Activated naive CD8-positive, alpha-beta T cell (primary cell): ENCODE measurements around the gene ARHGAP4.

Experiments used
- H3K27ac Mint-ChIP-seq: one replicate; pipeline ENCODE4 v1.8.0; 2021; ENCODE audit warnings: mixed read lengths
- H3K27me3 Mint-ChIP-seq: one replicate; pipeline ENCODE4 v1.8.0; 2021; ENCODE audit warnings: mixed read lengths
- H3K36me3 Mint-ChIP-seq: one replicate; pipeline ENCODE4 v1.8.0; 2021; ENCODE audit warnings: mixed read lengths
- H3K4me1 Mint-ChIP-seq: one replicate; pipeline ENCODE4 v1.8.0; 2021; ENCODE audit warnings: low read depth, mixed read lengths
- H3K4me3 Mint-ChIP-seq: one replicate; pipeline ENCODE4 v1.8.0; 2021; ENCODE audit warnings: mild to moderate bottlenecking, mixed read lengths
- H3K9me3 Mint-ChIP-seq: one replicate; pipeline ENCODE4 v1.8.0; 2021; ENCODE audit warnings: low read depth, mixed read lengths

The ARHGAP4 gene

DNA sequence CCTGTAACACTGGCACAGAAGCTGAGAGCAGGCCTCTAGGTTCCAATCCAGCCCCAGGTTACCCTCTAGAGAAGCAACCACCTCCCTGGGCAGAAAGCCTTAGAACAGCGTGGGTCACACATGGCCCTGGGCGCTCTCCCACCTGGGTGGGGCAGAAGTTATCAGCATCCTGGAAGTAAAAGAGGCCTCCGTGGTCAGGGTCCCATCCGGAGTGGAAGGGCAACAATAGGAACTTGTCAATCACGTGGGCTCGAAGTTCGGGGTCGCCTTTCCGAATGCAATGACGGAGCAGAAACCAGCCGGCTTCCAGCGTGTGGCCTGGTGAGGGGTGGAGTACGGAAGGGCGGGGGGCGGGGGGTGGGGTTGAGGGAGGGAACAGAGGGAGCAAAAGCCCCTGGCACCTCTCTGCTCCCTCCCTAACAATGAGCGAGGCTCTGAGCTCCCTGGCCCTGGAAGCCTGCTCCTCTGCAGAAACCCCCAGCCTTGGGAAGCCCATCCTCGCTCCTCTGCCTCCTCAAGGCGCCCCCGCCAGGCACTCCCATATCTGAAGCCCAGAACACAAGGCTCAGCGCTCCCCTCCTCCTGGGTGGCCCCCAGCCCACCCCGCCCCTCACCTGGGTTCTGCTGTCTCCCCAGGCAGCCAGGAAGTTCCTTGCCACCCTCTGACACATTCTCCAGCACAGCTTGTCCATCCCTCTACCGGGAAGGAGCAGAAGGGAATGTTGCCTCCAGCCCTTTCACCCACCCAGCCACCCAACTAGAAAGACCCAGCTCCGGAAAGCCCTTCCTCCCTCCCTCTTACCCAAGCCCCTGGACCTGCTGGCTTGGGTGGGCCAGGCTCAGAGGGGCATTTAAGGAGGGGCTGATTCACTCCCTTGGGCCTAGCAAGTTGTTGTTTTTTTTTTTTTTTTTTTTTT is 15.5 kb upstream of the ARHGAP4 start:
- Mint-ChIP-seq H3K27me3 (no peaks in the 10 kb centered on the region), H3K4me1 (peaks cover 18% of the 10 kb centered on the region)

DNA sequence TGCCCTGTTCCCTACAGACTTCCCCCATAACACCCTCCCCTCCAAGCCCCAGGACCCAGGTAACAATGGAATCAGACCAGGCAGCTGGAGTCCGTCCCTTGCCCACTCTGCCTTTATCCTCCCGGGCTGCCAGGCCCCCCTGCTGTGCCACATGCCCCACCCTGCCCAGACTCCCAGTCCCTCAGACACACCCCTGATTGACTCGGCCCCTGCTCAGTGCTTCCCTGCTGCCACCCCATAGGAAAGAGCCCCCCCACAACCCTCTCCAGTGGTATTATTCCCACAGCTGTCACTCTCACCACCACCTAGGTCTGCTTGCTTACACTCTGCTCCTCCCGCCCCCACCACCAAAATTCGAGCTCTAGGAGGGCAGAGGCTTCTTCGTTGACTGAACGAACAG is 13.5 kb upstream of the ARHGAP4 start:
- H3K4me3 Mint-ChIP-seq, result no peak overlapping the region
- H3K4me1 Mint-ChIP-seq, result peaks cover 24% of the 10 kb centered on the region
- no peaks in the 10 kb centered on the region for H3K9me3 Mint-ChIP-seq
- no peak overlapping the region for H3K27ac Mint-ChIP-seq
- no peaks in the 10 kb centered on the region for H3K27me3 Mint-ChIP-seq
- no peaks in the 10 kb centered on the region for H3K36me3 Mint-ChIP-seq

More for the DNA sequence above, 15.5 kb upstream of the ARHGAP4 start:
- H3K36me3 Mint-ChIP-seq, result no peaks in the 10 kb centered on the region
- H3K4me3 Mint-ChIP-seq, result peak overlapping the region; percentile 74
- peak overlapping the region; percentile 89 for H3K27ac Mint-ChIP-seq
- H3K9me3 Mint-ChIP-seq, result no peaks in the 10 kb centered on the region

DNA sequence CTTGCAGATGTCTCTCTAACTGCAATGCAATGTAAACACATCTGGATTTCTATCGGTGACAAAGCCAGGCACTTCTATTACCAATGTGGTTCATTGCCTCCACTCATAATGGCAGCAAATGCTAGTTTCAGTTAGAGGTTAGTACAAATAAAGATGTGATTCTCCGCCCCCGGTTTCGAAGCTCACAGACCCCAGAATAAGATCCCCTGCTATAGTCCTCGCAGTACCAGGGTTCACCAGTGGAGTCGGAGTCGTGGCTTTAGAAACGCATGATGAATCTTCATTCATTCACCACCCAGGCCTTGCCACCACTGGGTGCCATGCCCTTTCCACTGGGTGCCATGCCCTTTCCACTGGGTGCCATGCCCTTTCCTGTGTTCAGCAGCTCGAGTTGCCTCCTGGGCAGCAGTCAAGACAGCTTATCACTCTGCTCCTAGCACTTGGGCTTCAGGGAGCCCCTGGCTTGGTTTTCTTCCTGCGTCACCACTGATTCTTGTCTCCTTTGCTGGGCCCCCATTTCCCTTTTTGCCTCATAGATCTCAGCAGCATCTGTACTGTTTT is 12.2 kb upstream of the ARHGAP4 start:
- Mint-ChIP-seq H3K4me1 (peaks cover 23% of the 10 kb centered on the region), H3K27me3 (no peaks in the 10 kb centered on the region), H3K9me3 (no peaks in the 10 kb centered on the region), H3K36me3 (no peaks in the 10 kb centered on the region), H3K4me3 (peak overlapping the region; percentile 35), H3K27ac (peak overlapping the region; percentile 6)

DNA sequence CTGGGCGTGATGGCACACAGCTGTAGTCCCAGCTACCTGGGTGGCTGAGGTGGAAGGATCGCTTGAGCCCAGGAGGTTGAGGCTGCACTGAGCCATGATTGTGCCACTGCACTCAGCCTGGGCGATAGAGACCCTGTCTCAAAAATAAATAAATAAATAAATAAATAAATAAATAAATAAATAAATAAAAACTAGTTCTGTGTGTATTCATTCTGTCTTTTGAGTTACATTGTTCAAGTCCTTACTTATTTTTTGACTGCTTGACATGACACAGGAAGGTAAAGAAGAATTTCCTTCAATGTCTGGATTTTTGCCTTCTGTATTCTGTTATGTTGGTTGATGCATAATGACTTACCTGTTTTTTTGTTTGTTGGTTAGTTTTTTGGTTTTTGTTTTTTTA is 11.0 kb upstream of the ARHGAP4 start:
- Mint-ChIP-seq H3K36me3 (no peaks in the 10 kb centered on the region), H3K4me1 (peaks cover 26% of the 10 kb centered on the region), H3K4me3 (no peak overlapping the region), H3K9me3 (no peaks in the 10 kb centered on the region), H3K27ac (no peak overlapping the region), H3K27me3 (no peaks in the 10 kb centered on the region)

DNA sequence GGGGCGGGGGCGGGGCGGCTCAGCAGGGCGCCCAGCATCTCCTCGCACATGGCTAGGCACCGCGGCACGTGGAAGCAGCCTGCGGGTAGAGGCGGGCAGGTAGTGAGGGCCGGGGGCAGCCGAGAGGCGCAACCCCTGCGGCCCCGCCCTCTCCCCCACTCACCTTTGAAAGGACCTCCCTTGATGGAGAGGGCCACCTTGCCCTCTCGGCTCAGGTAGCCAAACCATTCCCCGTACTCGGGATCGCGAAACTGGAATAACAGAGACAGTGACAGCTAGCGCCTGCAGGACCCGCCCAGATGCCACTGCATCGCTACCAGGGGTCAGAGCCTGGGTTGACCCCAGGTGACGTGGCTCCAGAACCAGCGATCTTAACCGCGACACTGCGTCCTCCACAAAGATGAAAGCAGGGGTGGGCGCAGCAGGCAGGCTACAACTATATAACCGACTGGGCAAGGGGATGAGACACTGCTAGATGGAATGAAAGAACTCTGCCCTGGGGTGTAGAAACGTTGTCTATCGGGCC is 9.3 kb upstream of the ARHGAP4 start:
- peak overlapping the region; percentile 68 for H3K27ac Mint-ChIP-seq

DNA sequence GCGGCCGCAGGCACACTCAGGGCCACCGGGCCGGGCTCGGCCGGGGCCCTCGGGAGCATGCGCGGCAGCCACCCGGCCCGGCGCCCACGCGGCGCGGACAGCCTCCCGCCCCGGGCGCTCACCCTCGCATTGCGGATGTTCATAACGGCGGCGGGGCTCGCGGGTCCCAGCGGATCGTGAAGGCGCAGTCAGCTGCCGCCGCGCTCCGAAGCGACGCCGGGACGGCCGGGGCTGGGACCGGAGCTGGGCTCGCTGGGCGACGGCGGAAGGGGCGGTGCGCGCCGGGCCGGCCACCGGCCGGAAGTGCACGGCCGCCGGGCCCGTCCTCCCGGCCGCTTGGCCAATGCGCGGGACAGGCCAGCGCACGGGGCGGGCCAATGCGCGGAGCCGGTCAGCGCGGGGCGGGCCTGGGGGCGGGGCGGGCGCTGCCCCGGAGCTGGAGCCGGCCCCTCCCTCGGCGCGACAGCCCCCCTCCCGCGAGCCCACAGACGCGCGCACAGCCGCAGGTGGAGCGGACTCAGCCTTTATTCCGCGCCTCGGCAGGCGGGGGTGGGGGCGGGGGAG is 8.8 kb upstream of the ARHGAP4 start, which contains the start of gene NAA10:
Gene NAA10, minus strand, starts transcription at position 276 of the 564 bp plus-strand sequence. Its CDS starts 133 bp downstream, at position 143.
- Mint-ChIP-seq H3K27me3 (no peaks in the 10 kb centered on the region), H3K27ac (peak within 1 kb of the TSS; percentile 68), H3K36me3 (no peaks in the 10 kb centered on the region)

More for the DNA sequence above, 9.3 kb upstream of the ARHGAP4 start:
- Mint-ChIP-seq H3K4me1 (peaks cover 28% of the 10 kb centered on the region), H3K27me3 (no peaks in the 10 kb centered on the region), H3K9me3 (no peaks in the 10 kb centered on the region), H3K4me3 (peak overlapping the region; percentile 75), H3K36me3 (no peaks in the 10 kb centered on the region)

DNA sequence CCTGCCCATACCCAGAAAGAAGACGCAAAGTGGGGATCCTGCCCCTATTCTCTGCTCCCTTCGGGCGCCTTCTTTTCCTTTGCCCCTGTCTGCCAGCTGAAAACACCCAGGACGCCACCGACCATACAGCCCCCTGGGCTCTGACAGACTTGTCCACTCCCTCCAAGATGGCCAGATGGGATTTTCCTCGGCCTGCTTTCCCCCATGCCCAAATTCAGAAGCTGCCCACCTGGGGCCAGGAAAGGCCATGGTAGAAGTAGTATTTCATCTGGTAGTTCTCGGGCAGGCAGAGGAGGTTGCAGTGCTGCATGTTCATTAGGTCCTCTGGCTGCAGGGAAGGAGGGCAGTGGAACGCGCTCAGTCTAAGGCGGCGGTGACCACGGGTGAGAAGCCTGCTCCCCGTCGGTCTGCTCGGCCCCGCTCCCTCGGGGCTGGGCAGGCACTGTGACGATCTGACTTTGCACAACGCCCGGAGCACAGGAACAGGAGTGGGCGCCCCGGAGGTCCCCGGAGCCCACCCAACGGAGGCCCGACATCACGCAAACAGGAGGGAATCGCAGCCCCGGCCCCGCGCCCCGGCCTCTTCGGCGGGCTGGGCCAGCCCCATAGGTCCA is 8.2 kb upstream of the ARHGAP4 start:
- H3K9me3 Mint-ChIP-seq, result no peaks in the 10 kb centered on the region
- no peaks in the 10 kb centered on the region for H3K27me3 Mint-ChIP-seq
- H3K36me3 Mint-ChIP-seq, result no peaks in the 10 kb centered on the region
- H3K4me1 Mint-ChIP-seq, result peaks cover 28% of the 10 kb centered on the region
- peak overlapping the region; percentile 68 for H3K27ac Mint-ChIP-seq
- H3K4me3 Mint-ChIP-seq, result peak overlapping the region; percentile 89

More for the DNA sequence above, 8.8 kb upstream of the ARHGAP4 start, which contains the start of gene NAA10:
- peaks cover 26% of the 10 kb centered on the region for H3K4me1 Mint-ChIP-seq
- no peaks in the 10 kb centered on the region for H3K9me3 Mint-ChIP-seq
- H3K4me3 Mint-ChIP-seq, result peak within 1 kb of the TSS; percentile 89

DNA sequence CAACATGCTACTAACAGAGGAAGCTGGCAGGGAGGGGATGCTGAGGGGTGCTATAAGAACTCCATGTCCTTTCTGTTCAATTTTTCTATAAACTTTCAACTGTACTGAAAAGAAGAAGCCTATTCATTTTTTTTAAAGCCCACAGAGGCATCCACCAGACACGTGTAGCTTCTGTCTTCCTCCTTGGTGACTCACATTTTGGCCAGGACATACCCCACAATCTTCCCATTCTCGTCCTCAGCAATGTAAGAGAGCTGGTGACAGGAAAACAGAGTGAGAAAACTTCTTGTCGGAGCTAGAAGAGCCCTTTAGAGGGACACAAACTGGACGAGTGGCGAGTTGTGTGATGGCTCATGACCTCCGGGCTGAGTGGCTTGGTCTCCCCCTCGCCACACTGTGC is 7.7 kb upstream of the ARHGAP4 start:
- Mint-ChIP-seq H3K4me1 (peaks cover 31% of the 10 kb centered on the region), H3K27me3 (no peaks in the 10 kb centered on the region), H3K4me3 (peak overlapping the region; percentile 89), H3K9me3 (no peaks in the 10 kb centered on the region), H3K36me3 (no peaks in the 10 kb centered on the region), H3K27ac (peak overlapping the region; percentile 59)

DNA sequence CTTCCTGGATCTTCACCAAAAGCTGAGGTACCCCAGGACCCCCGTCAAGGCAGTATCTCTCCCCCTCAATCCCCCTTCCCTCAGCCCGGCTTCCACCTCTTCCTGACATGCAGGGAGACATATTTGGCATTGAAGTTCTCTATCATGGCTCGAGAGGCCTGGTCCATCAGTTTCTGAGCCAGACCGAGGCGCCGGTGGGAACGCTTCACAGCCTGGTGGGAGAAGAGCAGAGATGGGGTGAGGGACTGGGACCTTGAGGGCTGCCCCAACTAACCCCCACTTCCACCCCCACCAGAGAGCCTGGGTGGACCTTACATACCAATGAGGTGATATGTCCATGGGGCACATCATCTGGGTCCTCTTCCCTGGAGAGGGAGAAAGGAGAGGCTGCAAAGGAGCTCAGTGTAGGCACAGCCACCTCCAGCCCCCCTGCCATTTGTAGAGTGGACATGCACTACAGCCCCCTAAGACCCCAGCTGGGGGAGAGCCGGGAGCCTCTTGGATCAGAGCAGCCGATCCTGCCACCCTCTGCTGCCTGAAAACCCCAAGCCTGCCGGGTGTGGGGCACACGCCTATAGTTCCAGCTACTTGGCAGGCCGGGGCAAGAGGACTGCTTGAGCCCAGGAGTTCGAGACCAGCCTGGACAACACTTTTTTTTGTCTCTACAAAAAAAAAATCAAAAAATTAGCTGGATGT is 6.3 kb upstream of the ARHGAP4 start:
- Mint-ChIP-seq H3K4me1 (peaks cover 27% of the 10 kb centered on the region), H3K36me3 (peaks cover 2% of the 10 kb centered on the region), H3K9me3 (no peaks in the 10 kb centered on the region), H3K27ac (no peak overlapping the region), H3K4me3 (peak overlapping the region; percentile 73), H3K27me3 (no peaks in the 10 kb centered on the region)

DNA sequence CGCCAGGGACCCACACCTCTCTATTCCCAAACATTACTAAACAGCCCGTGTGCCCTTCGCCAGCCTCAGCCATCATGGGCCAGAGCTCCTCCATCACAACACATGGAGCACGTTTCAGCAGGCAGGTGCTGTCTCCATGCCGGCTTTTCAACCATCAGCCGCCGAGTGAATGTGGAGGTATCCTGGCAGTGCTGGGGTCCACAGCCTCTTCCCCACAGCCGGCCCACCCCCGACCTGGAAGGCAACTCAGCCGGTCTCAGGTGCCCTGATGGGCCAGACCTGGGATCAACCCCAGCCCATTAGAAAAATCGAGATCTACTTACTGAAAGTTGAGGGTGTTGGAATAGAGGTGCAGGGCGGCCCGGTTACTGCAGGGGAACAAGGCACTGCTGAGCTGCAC is 5.7 kb upstream of the ARHGAP4 start:
- no peaks in the 10 kb centered on the region for H3K27me3 Mint-ChIP-seq
- H3K27ac Mint-ChIP-seq, result peak overlapping the region; percentile 50
- H3K4me1 Mint-ChIP-seq, result peaks cover 28% of the 10 kb centered on the region
- H3K9me3 Mint-ChIP-seq, result no peaks in the 10 kb centered on the region
- H3K4me3 Mint-ChIP-seq, result peak overlapping the region; percentile 42
- peaks cover 2% of the 10 kb centered on the region for H3K36me3 Mint-ChIP-seq

DNA sequence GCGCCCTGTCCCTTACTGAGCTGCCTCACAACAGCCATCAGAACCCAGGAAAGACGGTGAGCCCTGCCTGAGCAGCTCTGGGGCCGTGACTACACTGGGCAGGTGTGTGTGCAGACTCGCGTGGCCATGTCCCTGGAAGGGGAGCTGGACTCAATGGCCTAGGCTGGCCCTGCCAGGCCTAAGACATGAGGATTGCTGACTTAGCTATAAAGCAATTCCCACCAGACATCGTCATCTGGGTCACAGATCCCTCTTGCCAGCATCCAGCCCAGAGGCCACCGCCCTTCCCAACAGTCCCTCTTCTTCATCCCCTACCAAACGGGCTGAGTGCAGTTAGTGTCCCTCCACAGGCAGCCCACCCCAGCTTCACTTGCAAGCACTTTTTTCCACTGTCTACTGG is 5.1 kb upstream of the ARHGAP4 start:
- Mint-ChIP-seq H3K27ac (peak overlapping the region; percentile 50), H3K4me1 (peaks cover 26% of the 10 kb centered on the region), H3K9me3 (no peaks in the 10 kb centered on the region), H3K27me3 (no peaks in the 10 kb centered on the region), H3K36me3 (peaks cover 2% of the 10 kb centered on the region), H3K4me3 (peak overlapping the region; percentile 42)

DNA sequence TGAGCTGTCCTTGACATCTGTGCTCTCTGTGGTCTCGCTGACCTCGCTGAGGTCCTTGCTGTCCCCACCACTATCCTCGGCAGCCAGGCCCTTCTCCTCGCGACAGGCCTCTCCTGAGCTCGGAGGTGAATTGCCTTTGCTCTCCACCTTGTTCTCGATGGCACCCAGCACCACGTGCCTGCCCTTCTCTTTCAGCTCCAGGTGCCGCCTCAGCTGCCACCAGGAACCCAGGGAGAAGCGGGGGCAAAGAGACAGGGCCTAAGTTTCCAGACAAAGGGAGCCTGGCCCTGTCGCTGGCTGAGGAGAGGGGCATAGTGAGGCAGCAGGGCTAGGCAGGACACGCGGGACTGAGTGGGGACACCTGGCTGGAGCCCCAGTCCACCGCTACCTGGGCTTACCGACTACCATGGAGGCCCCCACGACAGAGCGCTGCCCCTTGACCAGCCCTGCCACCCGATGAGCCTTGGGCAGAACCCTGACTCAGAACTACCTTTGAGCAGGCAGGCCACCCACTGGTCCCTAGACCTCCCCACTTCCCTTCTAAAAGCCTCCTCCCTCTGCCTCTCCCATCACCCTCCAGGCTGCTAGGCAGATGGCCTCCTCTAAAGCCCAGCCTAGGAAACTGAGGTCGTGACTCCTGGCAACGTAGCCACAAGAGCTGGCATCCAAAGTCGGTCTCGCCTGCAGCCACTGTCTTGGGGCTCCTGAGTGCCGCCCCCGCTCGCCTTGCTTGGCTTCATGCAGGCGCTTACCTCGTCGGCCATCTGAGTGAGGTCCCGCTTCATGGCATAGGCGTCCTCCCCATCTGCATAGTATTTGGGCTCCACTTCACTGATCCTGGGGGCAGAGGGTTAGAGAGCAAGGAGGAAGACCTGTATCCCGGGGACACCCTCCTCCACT is 4.2 kb upstream of the ARHGAP4 start:
- H3K36me3 Mint-ChIP-seq, result peaks cover 2% of the 10 kb centered on the region
- H3K4me3 Mint-ChIP-seq, result peak overlapping the region; percentile 20
- H3K4me1 Mint-ChIP-seq, result peaks cover 21% of the 10 kb centered on the region
- H3K27ac Mint-ChIP-seq, result no peak overlapping the region
- no peaks in the 10 kb centered on the region for H3K9me3 Mint-ChIP-seq
- no peaks in the 10 kb centered on the region for H3K27me3 Mint-ChIP-seq

DNA sequence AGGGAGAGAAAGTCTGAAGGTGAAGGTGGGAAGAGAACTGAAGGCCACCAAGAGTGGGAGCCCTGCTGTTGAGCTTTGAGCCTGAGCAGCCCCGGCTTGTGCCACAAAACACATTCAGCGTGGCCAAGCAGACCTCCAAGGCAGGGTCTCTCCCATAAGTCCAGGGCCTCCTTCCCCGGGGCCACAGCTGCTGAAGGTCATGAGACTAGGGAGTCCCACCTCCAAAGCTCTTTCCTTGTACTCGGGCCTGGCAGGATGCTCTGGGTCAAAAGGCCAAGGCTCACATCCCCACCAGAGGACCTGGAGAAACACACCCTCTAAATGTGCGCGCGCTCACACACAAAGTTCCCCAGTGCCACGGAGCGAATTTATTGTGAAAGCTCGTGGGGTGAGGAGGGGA is 3.5 kb upstream of the ARHGAP4 start:
- no peaks in the 10 kb centered on the region for H3K27me3 Mint-ChIP-seq

More for the DNA sequence above, 3.5 kb upstream of the ARHGAP4 start:
- no peaks in the 10 kb centered on the region for H3K9me3 Mint-ChIP-seq
- H3K36me3 Mint-ChIP-seq, result peaks cover 2% of the 10 kb centered on the region
- no peak overlapping the region for H3K27ac Mint-ChIP-seq
- peak overlapping the region; percentile 92 for H3K4me3 Mint-ChIP-seq
- H3K4me1 Mint-ChIP-seq, result peaks cover 21% of the 10 kb centered on the region
